ENCODE results near the gene DDX24. TPM values are rescaled to one million over a fixed set of nuclear protein-coding genes. Genes with fewer than 3 reads are reported as not detected.

The DDX24 gene
- total and polyA plus RNA-seq, 2 donors: 103 to 191 TPM

Other genes with a start within 250 kb of the DDX24 start
- not detected for gene FAM181A, start 153.9 kb downstream of the DDX24 start, total RNA-seq
- 0.11 TPM for gene FAM181A, start 153.9 kb downstream of the DDX24 start, polyA plus RNA-seq
- gene ASB2, start 104.6 kb downstream of the DDX24 start, total RNA-seq: 3.7 TPM
- 2.6 TPM for gene ASB2, start 104.6 kb downstream of the DDX24 start, polyA plus RNA-seq
- not detected for gene CCDC197, start 83.9 kb downstream of the DDX24 start, total RNA-seq
- not detected for gene CCDC197, start 83.9 kb downstream of the DDX24 start, polyA plus RNA-seq
- 0.52 TPM for gene OTUB2, start 54.9 kb downstream of the DDX24 start, total RNA-seq
- 0.27 TPM for gene OTUB2, start 54.9 kb downstream of the DDX24 start, polyA plus RNA-seq
- gene IFI27L1, start 108 bp upstream of the DDX24 start, total RNA-seq: 26.4 TPM
- 16.7 TPM for gene IFI27L1, start 108 bp upstream of the DDX24 start, polyA plus RNA-seq
- 360 TPM for gene IFI27, start 29.5 kb upstream of the DDX24 start, total RNA-seq
- gene IFI27, start 29.5 kb upstream of the DDX24 start, polyA plus RNA-seq: 839 TPM
- 79.1 TPM for gene IFI27L2, start 48.4 kb upstream of the DDX24 start, total RNA-seq
- gene IFI27L2, start 48.4 kb upstream of the DDX24 start, polyA plus RNA-seq: 118 TPM
- gene PPP4R4, start 93.1 kb upstream of the DDX24 start, total RNA-seq: 0.24 TPM
- 1.3 TPM for gene PPP4R4, start 93.1 kb upstream of the DDX24 start, polyA plus RNA-seq
- gene SERPINA10, start 212.1 kb upstream of the DDX24 start, total RNA-seq: 0.05 TPM
- gene SERPINA10, start 212.1 kb upstream of the DDX24 start, polyA plus RNA-seq: 0.14 TPM
- 0.33 TPM for gene SERPINA6, start 242.1 kb upstream of the DDX24 start, total RNA-seq
- 0.91 TPM for gene SERPINA6, start 242.1 kb upstream of the DDX24 start, polyA plus RNA-seq